ENCODE measurements around the gene SUFU.

DNA sequence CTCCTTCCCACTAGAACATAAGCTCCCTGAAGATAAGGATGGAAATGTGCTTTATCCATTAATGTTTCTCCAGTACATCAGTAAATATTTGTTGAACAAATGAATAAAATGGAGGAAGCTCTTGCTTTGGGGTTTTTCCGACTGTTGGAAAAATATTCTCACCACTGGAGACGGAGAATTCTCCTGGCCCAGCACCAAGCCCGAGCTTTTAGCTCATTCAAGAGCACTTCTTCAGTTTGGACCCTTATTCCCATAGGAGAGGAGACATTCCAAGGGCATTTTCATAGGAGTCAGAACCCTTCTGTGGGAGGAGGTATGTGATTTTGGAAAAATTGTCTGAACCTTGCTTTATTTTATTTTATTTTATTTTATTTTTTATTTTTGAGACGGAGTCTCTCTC is 21.0 kb downstream of the SUFU start:
- TF ChIP-seq, protein P1, sequence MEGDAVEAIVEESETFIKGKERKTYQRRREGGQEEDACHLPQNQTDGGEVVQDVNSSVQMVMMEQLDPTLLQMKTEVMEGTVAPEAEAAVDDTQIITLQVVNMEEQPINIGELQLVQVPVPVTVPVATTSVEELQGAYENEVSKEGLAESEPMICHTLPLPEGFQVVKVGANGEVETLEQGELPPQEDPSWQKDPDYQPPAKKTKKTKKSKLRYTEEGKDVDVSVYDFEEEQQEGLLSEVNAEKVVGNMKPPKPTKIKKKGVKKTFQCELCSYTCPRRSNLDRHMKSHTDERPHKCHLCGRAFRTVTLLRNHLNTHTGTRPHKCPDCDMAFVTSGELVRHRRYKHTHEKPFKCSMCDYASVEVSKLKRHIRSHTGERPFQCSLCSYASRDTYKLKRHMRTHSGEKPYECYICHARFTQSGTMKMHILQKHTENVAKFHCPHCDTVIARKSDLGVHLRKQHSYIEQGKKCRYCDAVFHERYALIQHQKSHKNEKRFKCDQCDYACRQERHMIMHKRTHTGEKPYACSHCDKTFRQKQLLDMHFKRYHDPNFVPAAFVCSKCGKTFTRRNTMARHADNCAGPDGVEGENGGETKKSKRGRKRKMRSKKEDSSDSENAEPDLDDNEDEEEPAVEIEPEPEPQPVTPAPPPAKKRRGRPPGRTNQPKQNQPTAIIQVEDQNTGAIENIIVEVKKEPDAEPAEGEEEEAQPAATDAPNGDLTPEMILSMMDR (IDR thresholded peaks at IDR 0.05; ENCODE audit: poor library complexity), result no peak
- no peak for TF ChIP-seq EZH2phosphoT487 (IDR thresholded peaks at IDR 0.05; ENCODE audit: low read depth, severe bottlenecking, unreplicated experiment)
- no peak for TF ChIP-seq EZH2 (IDR thresholded peaks at IDR 0.05; ENCODE audit: borderline replicate concordance)
